ENCODE data around the gene GDNF. TPM values are rescaled to one million over a fixed set of nuclear protein-coding genes. Genes with fewer than 3 reads are reported as not detected.

The GDNF gene
- total RNA-seq, 1 donor from 2014 or later = 0.51 TPM

DNA sequence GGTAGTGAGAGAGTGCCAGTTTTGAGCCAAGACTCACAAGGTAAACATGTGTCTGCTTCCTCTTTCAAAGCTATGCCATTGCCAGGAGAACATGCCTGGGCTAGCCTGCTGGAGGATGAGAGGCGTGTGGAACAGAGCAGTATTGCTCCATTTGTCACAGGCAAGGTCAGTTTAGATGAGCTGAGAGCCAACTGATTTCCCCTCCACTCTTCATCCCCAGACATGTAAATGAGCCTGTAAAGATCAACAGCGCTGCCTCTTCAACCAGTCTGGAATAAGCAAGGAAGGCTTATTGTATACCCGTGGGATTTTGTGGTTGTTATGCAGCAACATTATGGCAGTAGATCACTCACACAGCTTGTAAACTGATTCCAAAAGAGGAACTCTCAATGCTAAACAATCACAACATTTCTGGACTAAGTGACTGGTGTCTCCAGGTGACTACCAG, 8.2 kb upstream of the GDNF start:
- peak overlapping the region; percentile 17 for H3K4me3 Mint-ChIP-seq (ENCODE audit: unreplicated experiment)
- no peak for DNase-seq
- peaks cover 2% of the 10 kb centered on the region for H3K27me3 Mint-ChIP-seq (ENCODE audit: unreplicated experiment)
- peak overlapping the region; percentile 36 for H3K27ac Mint-ChIP-seq (ENCODE audit: unreplicated experiment)
- H3K36me3 Mint-ChIP-seq (ENCODE audit: unreplicated experiment) = no peaks in the 10 kb centered on the region
- H3K4me1 Mint-ChIP-seq (ENCODE audit: low read depth, unreplicated experiment) = peaks cover 20% of the 10 kb centered on the region
- TF ChIP-seq CTCF (IDR thresholded peaks at IDR 0.05; ENCODE audit: partially characterized antibody, unreplicated experiment) = no peak
- no peaks in the 10 kb centered on the region for H3K9me3 Mint-ChIP-seq (ENCODE audit: unreplicated experiment)

DNA sequence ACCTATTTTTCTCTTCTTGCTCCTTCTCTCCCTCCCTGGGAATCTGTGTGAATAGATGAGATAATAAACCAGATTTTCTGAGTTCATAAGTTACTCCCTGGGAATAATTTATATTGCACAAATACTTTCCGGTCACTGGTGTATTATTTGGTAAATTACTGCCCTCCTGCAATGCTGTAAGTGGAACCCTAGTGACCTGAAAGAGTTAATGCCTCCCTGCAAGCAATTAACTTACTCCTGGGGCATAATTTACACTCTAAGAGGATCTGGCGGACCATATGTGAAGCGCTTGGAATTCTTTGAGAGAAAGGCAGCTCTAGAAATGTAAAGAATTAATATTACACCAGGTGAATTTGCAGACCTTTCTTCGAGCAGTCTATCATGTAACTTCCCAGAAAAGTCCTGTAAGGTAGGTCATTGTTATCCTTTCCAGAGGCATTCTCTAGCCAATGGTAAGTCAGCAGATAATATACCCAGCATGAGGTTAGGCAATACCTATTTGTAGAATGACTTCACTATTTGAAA, 7.0 kb upstream of the GDNF start:
- Mint-ChIP-seq H3K27ac (ENCODE audit: unreplicated experiment) (peak overlapping the region; percentile 33), H3K4me1 (ENCODE audit: low read depth, unreplicated experiment) (peaks cover 27% of the 10 kb centered on the region), H3K9me3 (ENCODE audit: unreplicated experiment) (no peaks in the 10 kb centered on the region), H3K27me3 (ENCODE audit: unreplicated experiment) (peaks cover 5% of the 10 kb centered on the region), H3K4me3 (ENCODE audit: unreplicated experiment) (peak overlapping the region; percentile 46), H3K36me3 (ENCODE audit: unreplicated experiment) (no peaks in the 10 kb centered on the region)
- DNase-seq = no peak
- no peak for TF ChIP-seq CTCF (IDR thresholded peaks at IDR 0.05; ENCODE audit: partially characterized antibody, unreplicated experiment)

- Mint-ChIP-seq H3K4me3 (ENCODE audit: unreplicated experiment) (no peak overlapping the region), H3K27ac (ENCODE audit: unreplicated experiment) (no peak overlapping the region), H3K9me3 (ENCODE audit: unreplicated experiment) (peaks cover 2% of the 10 kb centered on the region), H3K27me3 (ENCODE audit: unreplicated experiment) (peaks cover 11% of the 10 kb centered on the region), H3K4me1 (ENCODE audit: low read depth, unreplicated experiment) (peaks cover 30% of the 10 kb centered on the region), H3K36me3 (ENCODE audit: unreplicated experiment) (no peaks in the 10 kb centered on the region)
- no peak for DNase-seq
- TF ChIP-seq CTCF (IDR thresholded peaks at IDR 0.05; ENCODE audit: partially characterized antibody, unreplicated experiment) = no peak
These were observed 4.2 kb upstream of the GDNF start for GRCh38 chr5:37844009-37844408.

GRCh38 chr5:37842048-37842447, 2.2 kb upstream of the GDNF start:
- H3K36me3 Mint-ChIP-seq (ENCODE audit: unreplicated experiment) = no peaks in the 10 kb centered on the region
- peaks cover 20% of the 10 kb centered on the region for H3K4me1 Mint-ChIP-seq (ENCODE audit: low read depth, unreplicated experiment)
- peak overlapping the region; percentile 28 for H3K4me3 Mint-ChIP-seq (ENCODE audit: unreplicated experiment)
- no peak for TF ChIP-seq CTCF (IDR thresholded peaks at IDR 0.05; ENCODE audit: partially characterized antibody, unreplicated experiment)
- DNase-seq = no peak
- H3K27me3 Mint-ChIP-seq (ENCODE audit: unreplicated experiment) = peaks cover 25% of the 10 kb centered on the region
- H3K27ac Mint-ChIP-seq (ENCODE audit: unreplicated experiment) = no peak overlapping the region
- H3K9me3 Mint-ChIP-seq (ENCODE audit: unreplicated experiment) = peaks cover 7% of the 10 kb centered on the region

DNA sequence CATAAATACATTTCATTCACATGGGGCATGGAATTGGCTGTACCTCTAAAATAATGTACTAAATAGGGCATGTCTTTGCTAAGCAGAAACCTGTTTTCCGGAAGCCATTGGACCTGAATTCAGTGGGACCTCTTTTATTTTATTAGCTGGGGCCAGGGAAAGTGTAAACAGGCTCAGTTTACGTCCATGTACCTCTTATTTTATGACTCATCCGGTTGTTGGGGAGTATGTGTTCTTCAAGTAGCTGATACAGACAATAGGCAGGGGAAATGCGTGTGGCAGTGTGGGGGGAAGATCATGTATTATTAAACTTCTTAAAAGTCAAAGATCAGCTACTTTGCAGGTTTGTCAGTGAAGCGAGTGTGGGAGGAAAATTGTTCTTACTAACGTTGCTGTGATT, 1.4 kb upstream of the GDNF start:
- H3K9me3 Mint-ChIP-seq (ENCODE audit: unreplicated experiment) = peaks cover 7% of the 10 kb centered on the region
- H3K36me3 Mint-ChIP-seq (ENCODE audit: unreplicated experiment) = no peaks in the 10 kb centered on the region
- peaks cover 26% of the 10 kb centered on the region for H3K27me3 Mint-ChIP-seq (ENCODE audit: unreplicated experiment)
- H3K27ac Mint-ChIP-seq (ENCODE audit: unreplicated experiment) = no peak overlapping the region
- peaks cover 14% of the 10 kb centered on the region for H3K4me1 Mint-ChIP-seq (ENCODE audit: low read depth, unreplicated experiment)
- DNase-seq = no peak
- H3K4me3 Mint-ChIP-seq (ENCODE audit: unreplicated experiment) = peak overlapping the region; percentile 56
- TF ChIP-seq CTCF (IDR thresholded peaks at IDR 0.05; ENCODE audit: partially characterized antibody, unreplicated experiment) = no peak

Measured in glutamatergic neuron (in vitro differentiated cells).